Left ventricle myocardium inferior (tissue), 1 donor: ENCODE data around the gene LMLN. TPM values are rescaled to one million over a fixed set of nuclear protein-coding genes. Genes with fewer than 3 reads are reported as not detected.
"Not testable (repeated sequence)": the region's sequence is repeated elsewhere in the genome, so short reads cannot be mapped to it uniquely, and the experiment has no call there.

ENCODE experiments used
- DNase-seq: peaks from one replicate; pipeline ENCODE4 v3.0.0-alpha.2; 2020
- H3K27ac ChIP-seq: fragments of 200-600 bp; replicated peaks from 2 replicates; pipeline ENCODE4 v1.8.0; 2021
- H3K27me3 ChIP-seq: fragments of 200-600 bp; 2 replicates; pipeline ENCODE4 v1.8.0; 2021; ENCODE audit warnings: low read depth
- H3K36me3 ChIP-seq: fragments of 200-600 bp; 2 replicates; pipeline ENCODE4 v1.8.0; 2021
- H3K4me1 ChIP-seq: fragments of 200-600 bp; 2 replicates; pipeline ENCODE4 v1.8.0; 2021
- H3K4me3 ChIP-seq: fragments of 200-600 bp; 2 replicates; pipeline ENCODE4 v1.8.0; 2021; ENCODE audit warnings: mild to moderate bottlenecking, moderate library complexity
- H3K9me3 ChIP-seq: fragments of 200-600 bp; replicated peaks from 2 replicates; pipeline ENCODE4 v1.8.0; 2021
- intact Hi-C: fragments of 100-400 bp; cut with micrococcal nuclease; formaldehyde crosslinking; loops from one replicate; pipeline ENCODE4 v1.11.0; 2022
- total RNA-seq: library from RNA; stranded (reverse); fragmentation: NEBNext Ultra II Directional; extraction: Animal tissue kit (Norgen Biotek cat#: 25700); gene quantifications from one replicate; pipeline ENCODE4 v1.2.1, GENCODE V29; 2021
- TF ChIP-seq, protein P1 (sequence below): fragments of 200-600 bp; IDR thresholded peaks from 2 replicates; pipeline ENCODE4 v1.8.0; 2021; ENCODE audit warnings: antibody characterized with exemption, mild to moderate bottlenecking, borderline replicate concordance
- donor health status: DM: no; HTN: yes; CAD: no; lungs with severe emphysema.

The LMLN gene
- total RNA-seq, 1 donor from 2014 or later, result 10.6 TPM

DNA sequence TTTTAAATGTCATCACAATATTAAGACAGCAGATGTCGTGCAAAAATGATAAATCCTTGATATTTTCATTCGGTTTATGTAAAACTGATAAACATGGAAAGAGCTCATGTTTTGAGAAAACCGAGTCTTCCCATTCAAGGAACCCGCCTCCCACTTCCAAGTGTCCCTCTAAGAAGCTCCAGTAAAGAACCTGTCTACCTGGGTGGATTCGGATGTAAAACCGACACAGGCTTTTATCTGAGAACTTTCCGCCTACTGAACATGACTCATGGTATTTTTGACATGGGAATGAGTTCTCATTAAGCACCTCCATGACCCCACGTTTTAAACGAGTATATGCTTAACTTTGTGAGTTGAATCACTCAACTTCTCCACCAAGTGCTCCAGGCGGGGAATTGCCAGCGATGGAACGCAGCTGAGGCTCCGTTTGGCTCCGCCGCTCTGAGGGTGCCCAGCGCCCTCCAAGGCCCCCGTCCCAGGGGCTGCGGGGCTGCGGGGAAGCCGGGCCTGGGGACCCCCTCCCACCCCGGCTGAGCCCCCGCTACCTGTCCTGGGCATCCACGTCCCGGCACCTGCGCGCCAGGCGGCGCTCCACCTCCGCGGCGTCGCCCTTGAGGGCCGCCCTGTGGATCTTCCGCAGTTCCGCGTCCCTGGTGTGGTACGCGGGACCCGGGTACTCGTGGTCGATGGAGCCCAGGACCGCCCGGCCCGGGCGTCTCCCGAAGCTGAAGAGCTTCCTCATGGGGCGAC is 119.9 kb downstream of the LMLN start:
- DNase-seq, result no peak
- H3K4me1 ChIP-seq, result peaks cover 19% of the 10 kb centered on the region
- intact Hi-C loops, result no loop called here
- H3K27me3 ChIP-seq, result peaks cover 92% of the 10 kb centered on the region
- H3K27ac ChIP-seq, result peak overlapping the region; percentile 12
- TF ChIP-seq, protein P1, sequence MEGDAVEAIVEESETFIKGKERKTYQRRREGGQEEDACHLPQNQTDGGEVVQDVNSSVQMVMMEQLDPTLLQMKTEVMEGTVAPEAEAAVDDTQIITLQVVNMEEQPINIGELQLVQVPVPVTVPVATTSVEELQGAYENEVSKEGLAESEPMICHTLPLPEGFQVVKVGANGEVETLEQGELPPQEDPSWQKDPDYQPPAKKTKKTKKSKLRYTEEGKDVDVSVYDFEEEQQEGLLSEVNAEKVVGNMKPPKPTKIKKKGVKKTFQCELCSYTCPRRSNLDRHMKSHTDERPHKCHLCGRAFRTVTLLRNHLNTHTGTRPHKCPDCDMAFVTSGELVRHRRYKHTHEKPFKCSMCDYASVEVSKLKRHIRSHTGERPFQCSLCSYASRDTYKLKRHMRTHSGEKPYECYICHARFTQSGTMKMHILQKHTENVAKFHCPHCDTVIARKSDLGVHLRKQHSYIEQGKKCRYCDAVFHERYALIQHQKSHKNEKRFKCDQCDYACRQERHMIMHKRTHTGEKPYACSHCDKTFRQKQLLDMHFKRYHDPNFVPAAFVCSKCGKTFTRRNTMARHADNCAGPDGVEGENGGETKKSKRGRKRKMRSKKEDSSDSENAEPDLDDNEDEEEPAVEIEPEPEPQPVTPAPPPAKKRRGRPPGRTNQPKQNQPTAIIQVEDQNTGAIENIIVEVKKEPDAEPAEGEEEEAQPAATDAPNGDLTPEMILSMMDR, result no peak
- H3K9me3 ChIP-seq, result peaks cover 3% of the 10 kb centered on the region
- H3K36me3 ChIP-seq, result no peaks in the 10 kb centered on the region
- peak overlapping the region; percentile 69 for H3K4me3 ChIP-seq

DNA sequence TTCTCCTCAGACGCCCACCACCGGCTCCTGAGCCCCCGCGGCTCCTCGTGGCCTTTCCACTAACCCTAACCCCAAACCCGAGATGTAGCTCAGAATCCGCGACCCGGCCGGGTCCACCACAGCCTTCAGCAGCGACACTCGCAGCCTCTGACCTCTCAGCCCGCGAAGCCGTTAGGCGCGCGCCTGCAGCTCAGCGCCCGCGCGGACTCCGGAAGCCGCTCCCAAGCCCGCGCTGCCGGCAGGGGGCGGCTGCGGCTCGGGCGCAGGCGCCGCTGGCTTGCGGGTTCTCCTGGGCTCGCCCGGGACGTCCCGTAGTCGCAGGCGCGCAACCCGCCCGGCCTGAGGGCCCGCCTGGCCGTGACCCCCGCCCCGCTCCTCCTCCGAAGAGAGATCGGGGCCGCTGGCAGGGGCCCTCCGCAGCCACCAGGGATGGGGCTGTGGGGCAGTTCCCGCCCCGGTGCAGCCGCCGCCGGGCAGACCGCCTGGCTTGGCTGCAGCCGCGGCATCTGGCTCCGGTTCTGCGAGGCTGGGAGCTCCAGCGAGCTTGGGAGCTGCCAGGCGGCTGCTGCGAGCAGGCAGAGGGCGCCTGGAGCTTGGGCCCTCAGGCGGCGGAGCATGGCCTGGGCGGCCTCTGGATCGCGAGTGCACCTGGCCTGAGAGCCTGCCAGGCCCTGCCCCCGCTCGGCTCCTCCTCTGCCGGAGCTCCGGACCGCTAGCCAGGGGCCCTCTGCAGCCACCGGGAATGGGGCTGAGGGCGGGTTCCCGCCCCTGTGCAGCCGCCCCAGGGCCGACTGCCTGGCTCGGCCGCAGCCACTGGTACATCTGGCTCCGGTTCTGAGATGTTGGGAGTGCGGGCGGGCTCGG is 120.7 kb downstream of the LMLN start:
- H3K4me1 ChIP-seq, result peaks cover 19% of the 10 kb centered on the region
- H3K4me3 ChIP-seq, result peak overlapping the region; percentile 69
- peak; percentile 69 for DNase-seq
- no peaks in the 10 kb centered on the region for H3K36me3 ChIP-seq
- H3K27ac ChIP-seq, result peak overlapping the region; percentile 12
- peaks cover 92% of the 10 kb centered on the region for H3K27me3 ChIP-seq
- TF ChIP-seq, protein P1, result peak; percentile 82
- H3K9me3 ChIP-seq, result peaks cover 3% of the 10 kb centered on the region
- intact Hi-C loops, result no loop called here

DNA sequence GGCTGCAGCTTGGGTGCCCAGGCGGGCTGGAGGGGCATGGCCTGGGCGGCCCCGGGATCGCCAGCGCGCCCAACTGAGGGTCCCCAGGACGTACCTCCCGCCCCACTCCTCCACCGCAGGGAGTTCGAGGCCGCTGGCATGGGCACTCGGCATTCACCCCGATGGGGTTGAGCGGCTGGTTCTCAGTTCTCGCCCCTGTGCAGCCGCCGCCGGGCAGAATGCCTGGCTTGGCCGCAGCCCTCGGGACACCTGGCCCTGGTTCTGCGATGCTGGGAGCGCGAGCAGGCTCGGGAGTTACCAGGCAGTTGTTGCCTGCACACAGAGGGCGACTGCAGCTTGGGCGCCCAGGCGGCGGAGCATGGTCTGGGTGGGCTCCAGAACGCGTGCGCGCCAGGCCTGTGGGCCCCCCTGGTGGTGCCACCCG is 121.4 kb downstream of the LMLN start:
- Histone ChIP-seq H3K9me3 (peaks cover 3% of the 10 kb centered on the region), H3K27me3 (peaks cover 94% of the 10 kb centered on the region), H3K4me1 (peaks cover 19% of the 10 kb centered on the region), H3K36me3 (no peaks in the 10 kb centered on the region), H3K27ac (no peak overlapping the region), H3K4me3 (peak overlapping the region; percentile 69)
- TF ChIP-seq, protein P1, result no peak
- intact Hi-C loops, result no loop called here
- no peak for DNase-seq

DNA sequence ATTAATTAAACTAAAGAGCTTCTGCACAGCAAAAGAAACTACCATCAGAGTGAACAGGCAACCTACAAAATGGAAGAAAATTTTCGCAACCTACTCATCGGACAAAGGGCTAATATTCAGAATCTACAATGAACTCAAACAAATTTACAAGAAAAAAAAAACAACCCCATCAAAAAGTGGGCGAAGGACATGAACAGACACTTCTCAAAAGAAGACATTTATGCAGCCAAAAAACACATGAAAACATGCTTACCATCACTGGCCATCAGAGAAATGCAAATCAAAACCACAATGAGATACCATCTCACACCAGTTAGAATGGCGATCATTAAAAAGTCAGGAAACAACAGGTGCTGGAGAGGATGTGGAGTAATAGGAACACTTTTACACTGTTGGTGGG is 122.2 kb downstream of the LMLN start:
- DNase-seq, intact Hi-C loops, H3K36me3 ChIP-seq, H3K4me3 ChIP-seq, H3K9me3 ChIP-seq, H3K27ac ChIP-seq: not testable (repeated sequence)
- Histone ChIP-seq H3K4me1 (peaks cover 19% of the 10 kb centered on the region), H3K27me3 (peaks cover 94% of the 10 kb centered on the region)

DNA sequence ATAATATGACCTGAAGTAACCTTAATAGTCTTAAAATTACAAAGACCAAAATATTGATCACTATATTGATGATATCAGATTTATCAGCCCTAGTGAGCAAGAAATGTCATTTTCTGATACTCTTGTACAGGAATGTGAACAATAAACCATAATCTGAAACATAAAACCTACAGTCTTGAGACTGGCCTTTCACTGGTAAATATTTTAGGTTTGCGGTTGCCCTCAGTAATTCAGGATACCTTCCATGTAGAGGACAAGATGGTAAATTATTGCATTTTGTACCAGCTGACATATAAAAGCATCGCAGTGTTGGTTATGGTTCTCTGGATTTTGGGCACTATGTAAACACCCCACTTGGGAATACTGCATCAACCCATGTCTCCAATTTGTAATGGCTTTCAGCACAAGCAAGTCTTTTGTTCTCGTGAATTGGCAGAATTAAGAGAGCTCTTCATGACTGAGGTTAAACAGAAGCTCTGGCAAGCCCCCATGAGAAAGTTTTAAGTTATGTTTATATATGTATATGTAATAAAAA is 128.5 kb downstream of the LMLN start:
- H3K27me3 ChIP-seq, result peaks cover 96% of the 10 kb centered on the region
- DNase-seq, result no peak
- intact Hi-C loops, result no loop called here
- H3K4me3 ChIP-seq, result no peak overlapping the region
- TF ChIP-seq, protein P1, result no peak
- H3K36me3 ChIP-seq, result no peaks in the 10 kb centered on the region
- H3K9me3 ChIP-seq, result no peaks in the 10 kb centered on the region
- H3K4me1 ChIP-seq, result no peaks in the 10 kb centered on the region
- H3K27ac ChIP-seq, result no peak overlapping the region
